HG03565 (cell line): ENCODE results near the gene RDH16.
"Not testable (repeated sequence)": the region's sequence is repeated elsewhere in the genome, so short reads cannot be mapped to it uniquely, and the experiment has no call there.

ENCODE experiments used
- ATAC-seq: cut with Tn5 transposase; IDR thresholded peaks from one replicate; pipeline ENCODE4 v1.9.1; 2021; ENCODE audit warnings: mild to moderate bottlenecking, moderate library complexity; ENCODE audit not compliant: unreplicated experiment

RDH16 gene

GRCh38 chr12:56927281-56927680 lies 30.1 kb downstream of the RDH16 start:
- ATAC-seq = no peak

GRCh38 chr12:56922031-56922430 lies 35.4 kb downstream of the RDH16 start:
- no peak for ATAC-seq

DNA sequence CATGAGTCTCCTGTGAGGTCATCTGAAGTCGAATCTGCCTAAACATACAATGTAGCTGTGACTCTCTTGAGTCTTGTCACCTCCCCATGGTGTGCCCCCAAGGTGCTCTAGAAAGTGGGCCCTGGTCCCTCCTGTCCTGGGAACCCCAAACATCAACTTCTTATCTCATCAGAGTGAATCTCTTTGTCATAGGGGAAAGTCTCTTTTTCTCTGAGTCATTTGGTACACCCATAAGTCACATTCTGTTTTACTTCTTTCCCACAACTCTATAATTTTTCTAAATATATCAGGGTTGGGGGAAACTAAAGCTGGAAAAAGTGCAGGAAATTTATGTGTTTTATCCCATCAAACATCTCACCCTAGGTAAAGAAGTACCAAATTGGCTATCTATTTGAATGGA lies 36.1 kb downstream of the RDH16 start:
- ATAC-seq = no peak

- ATAC-seq = not testable (repeated sequence)
Measured at GRCh38 chr12:56918139-56918538, 39.3 kb downstream of the RDH16 start.

GRCh38 chr12:56916996-56917333 lies 40.4 kb downstream of the RDH16 start:
- ATAC-seq = no peak

- ATAC-seq = no peak
Measured at GRCh38 chr12:56916296-56916995, 41.0 kb downstream of the RDH16 start.

DNA sequence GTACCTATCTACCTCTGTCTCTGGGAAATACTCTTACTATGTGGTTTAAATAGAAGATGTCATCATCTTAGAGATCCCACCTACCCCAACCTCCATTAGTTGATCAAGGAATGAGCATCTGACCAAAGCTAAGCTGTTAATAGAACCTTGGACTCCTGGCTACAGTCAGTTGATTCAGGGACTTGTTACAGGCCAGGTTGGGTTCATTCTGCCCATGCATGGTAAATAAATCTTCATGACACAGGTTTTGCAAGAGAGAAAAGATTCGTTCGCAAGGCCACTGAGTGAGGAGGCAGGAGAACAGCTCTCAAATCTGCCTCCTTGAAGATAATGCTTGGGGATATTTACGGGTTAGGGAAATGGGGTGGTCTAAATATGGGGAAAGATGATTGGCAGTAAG lies 42.7 kb downstream of the RDH16 start:
- no peak for ATAC-seq

DNA sequence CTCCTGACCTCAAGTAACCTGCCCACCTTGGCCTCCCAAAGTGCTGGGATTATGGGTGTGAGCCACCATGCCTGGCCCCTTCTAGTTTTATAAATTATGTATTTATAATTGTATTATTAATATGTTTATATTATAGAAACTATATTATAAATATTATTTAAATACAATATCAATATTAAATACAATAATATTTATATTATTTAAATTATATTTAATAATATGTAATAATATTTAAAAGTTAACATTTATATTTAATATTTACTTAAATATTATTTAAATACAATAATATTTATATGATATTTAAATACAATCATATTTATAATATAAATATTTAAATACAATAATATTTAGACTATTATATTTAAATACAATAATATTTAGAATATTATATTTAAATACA lies 43.2 kb downstream of the RDH16 start:
- ATAC-seq = no peak

DNA sequence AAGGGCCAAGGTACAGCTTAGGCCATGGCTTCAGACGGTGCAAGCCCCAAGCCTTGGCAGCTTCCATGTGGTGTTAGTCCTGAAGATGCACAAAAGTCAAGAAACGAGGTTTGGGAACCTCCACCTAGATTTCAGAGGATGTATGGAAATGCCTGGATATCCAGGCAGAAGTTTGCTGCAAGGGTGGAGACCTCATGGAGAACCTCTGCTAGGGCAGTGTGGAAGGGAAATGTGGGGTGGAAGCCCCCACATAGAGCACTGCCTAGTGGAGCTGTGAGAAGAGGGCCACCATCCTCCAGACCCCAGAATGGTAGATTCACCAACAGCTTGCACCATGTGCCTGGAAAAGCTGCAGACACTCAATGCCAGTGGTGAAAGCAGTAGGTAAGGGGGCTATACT lies 48.0 kb downstream of the RDH16 start:
- ATAC-seq = not testable (repeated sequence)

DNA sequence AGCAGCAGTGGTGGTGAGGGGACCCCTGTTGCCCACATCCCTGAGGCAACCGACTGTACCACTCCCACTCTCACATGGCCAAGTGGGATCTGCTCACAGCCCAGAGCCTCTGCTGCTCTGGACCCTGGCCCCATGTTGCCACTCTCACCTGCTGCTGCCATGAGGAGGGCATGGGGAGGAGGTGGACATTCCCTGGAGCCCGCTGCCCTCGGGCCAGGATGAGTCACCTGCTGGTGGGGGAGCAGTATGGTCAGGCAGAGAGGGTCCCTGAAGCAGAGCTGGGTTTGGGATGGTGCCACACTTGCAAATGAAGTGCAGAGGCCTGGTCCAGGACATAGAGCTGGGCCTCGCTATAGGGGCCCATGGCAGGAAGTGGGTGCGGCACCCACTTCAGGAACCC lies 49.3 kb downstream of the RDH16 start:
- ATAC-seq = no peak

GRCh38 chr12:56905852-56906251 lies 51.6 kb downstream of the RDH16 start:
- ATAC-seq = no peak

DNA sequence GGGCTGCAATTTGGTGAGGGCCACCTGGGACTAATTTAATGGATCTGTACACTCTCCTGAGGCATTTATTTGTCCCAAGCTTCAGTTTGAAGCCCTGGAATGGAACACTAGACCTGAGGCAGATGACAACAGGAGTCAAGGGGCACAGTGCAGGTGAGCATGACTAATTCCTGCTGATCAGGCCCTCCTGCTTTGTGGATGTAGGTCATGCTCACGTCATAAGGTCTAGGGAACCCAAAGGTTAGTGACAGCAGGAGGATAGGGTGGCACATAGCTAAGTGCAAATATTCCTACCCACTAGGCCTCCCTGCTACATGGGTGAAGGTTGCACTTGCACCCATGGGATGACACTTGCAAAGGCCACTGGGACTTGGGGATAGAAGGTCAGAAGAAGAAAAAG lies 54.0 kb downstream of the RDH16 start:
- ATAC-seq = no peak
